ENCODE data around the gene FREM1. TPM values are rescaled to one million over a fixed set of nuclear protein-coding genes. Genes with fewer than 3 reads are reported as not detected.

FREM1 gene
- total RNA-seq, 1 donor from 2014 or later = not detected

- intact Hi-C loops (cut with micrococcal nuclease) = no loop called here
Measured at GRCh38 chr9:14913366-14913765, 3.1 kb upstream of the FREM1 start.

DNA sequence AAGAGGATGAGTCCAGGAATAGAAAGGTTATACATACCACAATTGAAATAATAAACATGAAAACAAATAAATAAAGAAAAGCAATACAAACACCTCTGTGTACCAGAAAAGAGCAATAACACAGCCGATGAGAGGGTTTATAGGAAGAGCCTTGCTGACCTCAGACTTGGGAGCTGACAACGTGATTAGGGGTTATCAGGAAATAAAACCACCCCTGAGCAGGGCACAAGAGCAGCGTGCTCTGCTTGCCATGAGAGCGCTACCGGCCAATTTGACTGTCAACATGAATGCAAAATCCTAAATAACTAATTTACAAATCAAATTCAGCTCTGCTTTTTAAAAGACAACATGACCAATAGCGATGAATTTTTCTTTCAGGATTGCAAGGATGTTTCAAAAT lies 2.6 kb upstream of the FREM1 start:
- intact Hi-C loops (cut with micrococcal nuclease) = no loop called here

GRCh38 chr9:14911046-14911445 lies 818 bp upstream of the FREM1 start:
- intact Hi-C loops (cut with micrococcal nuclease) = no loop called here

DNA sequence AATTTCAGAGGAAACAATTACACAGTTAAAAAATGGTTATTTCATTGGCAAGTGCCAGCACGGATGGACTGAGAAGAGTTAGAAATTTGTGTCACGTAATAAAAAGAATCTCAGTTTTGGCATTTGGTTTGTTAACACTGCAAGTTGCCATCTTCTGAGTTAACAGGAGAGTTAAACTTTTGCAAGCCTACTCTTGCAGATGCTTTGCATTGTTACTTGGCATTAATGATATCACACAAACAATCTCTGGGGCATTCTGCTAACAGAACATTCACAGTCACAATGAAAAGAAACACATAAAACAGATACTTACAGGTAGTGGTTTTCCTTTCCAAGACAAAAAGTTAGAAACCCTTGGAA lies 647 bp downstream of the FREM1 start:
- intact Hi-C loops (cut with micrococcal nuclease) = no loop called here

DNA sequence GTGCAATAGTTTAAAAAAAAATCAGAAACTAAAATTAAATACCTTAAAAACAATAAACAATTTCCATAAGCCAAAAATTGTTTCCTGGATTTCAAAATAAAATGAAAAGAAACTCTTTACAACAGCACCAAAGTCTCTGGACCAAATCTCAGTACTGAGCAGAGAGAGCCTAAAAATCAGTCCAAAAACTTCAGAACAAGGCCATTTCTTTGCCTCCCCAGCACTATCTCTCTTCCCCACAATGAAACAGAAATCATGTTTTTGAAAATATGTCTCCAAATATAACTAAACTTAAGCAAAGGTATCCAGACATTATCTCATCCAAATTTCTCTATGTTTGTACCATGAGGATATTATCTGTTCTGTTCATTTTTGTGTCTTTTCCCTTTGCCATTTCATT lies 1.0 kb downstream of the FREM1 start:
- intact Hi-C loops (cut with micrococcal nuclease) = no loop called here

DNA sequence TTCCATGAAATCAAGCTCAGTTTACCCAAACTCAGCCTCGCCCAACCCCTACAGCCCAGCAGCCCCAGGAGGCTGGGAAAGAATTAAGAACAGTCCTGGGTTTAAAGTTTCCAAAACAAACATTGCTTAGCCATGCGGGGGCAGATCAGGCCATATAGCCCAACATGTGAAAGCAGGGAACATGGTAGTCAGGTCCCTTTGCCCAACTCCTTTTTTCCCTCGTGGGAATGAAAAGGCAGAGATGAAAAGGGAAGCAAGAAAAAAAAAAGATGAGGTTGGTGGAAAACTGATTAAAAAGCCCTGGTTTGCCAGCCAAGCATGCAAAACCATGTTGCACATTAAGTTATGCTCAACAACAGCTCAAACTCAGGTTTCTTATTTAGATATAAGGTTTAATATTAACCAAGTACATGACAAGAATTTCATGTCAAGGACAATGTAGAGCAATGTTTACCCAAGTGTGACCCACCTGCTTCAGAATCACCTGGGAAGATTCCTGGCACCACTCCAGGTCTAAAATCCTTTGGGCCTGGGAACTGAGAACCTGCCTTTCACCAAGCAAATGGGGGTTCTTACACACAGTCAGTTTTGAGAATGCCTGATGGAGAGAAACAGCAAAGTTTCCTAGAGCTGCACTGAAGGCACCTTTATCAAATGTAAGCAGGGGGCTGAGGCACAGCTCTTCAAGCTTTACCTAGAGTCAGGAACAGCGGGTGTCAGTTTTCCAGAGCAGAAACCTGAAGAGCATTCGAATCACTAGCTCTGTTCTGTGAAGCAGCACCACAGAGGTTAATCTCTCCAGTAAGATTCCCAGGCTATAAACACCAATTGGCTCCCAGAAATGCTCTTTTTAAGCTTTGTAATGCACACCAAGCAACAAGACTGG lies 1.7 kb downstream of the FREM1 start:
- intact Hi-C loops (cut with micrococcal nuclease) = no loop called here

DNA sequence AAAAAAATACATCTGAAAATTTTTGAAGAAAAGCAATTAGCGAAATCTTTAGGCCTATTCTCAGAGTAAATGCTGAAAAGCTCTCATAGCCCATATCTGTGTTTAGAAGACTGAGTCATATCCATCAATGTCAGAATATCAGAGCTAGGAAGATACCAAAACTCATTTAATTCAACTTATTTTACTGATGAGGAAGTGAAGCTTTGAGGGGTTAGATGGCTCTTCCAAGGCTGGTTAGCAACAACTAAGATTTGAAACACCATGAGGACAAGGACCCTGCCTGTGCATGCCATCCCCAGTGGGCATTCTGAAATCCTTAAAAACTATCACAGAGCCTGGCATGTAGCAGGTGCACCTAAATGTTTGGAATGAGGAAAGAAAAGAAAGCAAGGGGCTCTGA lies 2.5 kb downstream of the FREM1 start:
- intact Hi-C loops (cut with micrococcal nuclease) = no loop called here

DNA sequence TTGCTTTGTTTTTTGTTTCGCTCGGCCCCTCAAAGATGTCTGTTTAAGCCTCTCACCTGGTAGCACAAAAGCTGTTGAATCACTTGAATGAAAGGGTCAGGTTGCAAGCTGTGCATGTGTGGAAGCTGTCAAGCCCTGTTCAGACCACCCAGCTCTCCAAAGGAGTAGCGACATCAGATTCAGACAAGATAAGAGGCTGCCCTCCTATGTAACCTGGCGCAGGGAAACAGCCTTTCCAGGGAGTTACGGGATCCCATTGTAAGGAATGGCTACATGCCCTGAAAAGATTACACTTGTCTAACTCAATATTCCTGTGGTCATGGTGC lies 2.9 kb downstream of the FREM1 start:
- intact Hi-C loops (cut with micrococcal nuclease) = no loop called here

DNA sequence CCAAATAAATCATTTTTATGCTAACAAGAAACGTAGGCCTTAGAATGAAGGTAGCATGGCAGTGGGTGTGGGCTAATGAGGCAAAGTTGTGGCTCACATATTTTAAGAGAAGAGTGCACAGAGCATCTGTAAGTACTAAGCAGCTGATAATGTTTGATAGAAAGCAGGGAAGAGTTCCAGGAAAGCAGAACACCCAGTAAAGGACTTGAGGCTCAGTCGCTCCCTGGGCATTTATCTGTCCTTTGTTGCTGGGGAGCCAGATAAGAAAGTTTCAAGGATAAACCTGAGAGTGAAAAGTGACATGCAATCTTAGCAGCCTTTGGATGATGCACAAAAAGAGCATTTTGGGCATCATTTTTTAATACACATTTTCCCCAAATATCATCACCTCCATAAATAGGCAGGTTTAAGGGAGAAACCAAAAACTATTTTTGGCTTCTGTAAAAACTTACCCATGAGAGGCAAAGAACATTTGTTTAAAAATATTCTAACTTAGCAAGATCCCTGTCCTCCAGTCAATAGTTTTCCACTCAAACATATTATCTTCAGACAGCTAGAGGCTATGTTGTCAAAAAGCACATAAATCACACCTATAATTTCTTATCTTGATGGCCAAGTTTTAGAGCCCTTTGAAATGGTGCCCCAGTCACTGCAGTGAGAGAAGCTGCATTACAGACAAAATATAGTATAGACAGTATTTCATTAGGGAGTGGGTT lies 3.4 kb downstream of the FREM1 start:
- intact Hi-C loops (cut with micrococcal nuclease) = no loop called here

- intact Hi-C loops (cut with micrococcal nuclease) = no loop called here
Measured at GRCh38 chr9:14906000-14906399, 4.2 kb downstream of the FREM1 start.

- intact Hi-C loops (cut with micrococcal nuclease) = no loop called here
Measured at GRCh38 chr9:14903040-14903439, 7.2 kb downstream of the FREM1 start.

DNA sequence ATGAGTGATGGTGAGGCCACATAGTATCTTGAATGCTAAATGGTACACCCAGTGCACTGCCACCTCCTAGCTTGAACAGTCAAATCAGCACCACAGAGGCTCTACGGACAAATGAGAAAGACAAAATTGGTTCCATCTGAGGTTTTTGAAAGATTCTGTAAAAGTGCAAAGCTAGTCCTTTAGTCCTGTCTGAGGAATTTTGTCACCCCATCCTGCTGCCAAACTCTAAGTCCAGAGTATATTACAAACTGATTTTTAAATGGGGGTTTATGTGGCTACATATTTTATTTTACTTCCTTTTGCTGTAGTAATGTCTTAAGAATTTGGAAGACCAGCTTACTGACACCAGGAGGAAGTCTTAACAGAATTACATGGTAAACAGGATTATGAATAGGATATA lies 7.7 kb downstream of the FREM1 start:
- intact Hi-C loops (cut with micrococcal nuclease) = no loop called here

GRCh38 chr9:14899815-14900193 lies 10.4 kb downstream of the FREM1 start:
- intact Hi-C loops (cut with micrococcal nuclease) = no loop called here

GRCh38 chr9:14899042-14899814 lies 11.0 kb downstream of the FREM1 start:
- intact Hi-C loops (cut with micrococcal nuclease) = no loop called here

DNA sequence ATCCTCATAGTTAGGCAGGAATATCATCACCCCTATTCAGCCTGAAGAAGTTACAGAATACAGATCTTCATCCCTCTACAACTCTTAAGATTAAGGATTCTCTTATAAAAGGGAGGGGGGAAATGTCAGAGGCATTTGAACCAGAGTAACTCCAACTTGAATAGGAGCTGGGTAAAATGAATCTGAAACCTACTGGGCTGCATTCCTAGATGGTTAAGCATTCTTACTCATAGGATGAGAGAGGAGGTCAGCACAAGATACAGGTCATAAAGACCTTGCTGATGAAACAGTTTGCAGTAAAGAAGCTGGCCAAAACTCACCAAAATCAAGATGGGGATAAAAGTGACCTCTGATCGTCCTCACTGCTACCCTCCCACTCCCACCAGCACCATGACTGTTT lies 14.4 kb downstream of the FREM1 start:
- intact Hi-C loops (cut with micrococcal nuclease) = no loop called here

DNA sequence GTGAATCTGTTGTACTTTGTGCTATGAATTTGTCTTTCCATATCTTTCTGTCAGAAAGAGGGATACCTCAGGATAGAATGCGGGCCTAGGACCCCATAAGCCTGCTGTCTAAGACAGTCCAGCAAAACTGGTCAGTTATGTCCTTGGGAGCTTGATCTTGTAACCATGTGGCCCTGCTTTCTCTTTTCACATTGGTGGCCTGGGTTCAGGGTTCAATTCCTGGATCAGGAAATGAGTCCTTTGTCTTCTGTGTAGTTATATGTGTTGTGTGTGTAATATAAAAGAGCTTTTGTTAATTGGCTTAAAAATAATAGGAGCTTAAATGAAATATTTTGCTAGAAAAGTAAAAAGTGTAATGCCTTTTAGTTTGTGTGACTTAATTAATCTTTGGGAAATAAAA lies 16.9 kb downstream of the FREM1 start:
- intact Hi-C loops (cut with micrococcal nuclease) = no loop called here

DNA sequence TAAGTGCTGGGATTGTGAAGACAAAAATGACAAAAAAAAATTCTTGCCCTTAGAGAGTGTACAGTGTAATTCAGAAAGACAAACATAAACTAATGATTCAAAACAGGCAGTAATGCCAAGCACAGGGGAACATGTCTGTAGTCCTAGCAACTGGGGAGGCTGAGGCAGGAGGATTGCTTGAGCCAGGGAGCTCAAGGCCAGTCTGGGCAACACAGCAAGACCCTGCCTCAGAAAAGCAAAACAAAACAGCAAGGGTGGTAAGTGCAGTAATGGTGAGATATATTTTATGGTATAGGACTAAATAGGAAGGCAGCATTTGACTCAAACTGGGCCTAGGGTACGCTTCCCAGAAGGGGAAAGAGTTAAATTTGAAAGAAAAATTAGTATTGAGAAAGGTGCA lies 18.9 kb downstream of the FREM1 start:
- intact Hi-C loops (cut with micrococcal nuclease) = no loop called here

DNA sequence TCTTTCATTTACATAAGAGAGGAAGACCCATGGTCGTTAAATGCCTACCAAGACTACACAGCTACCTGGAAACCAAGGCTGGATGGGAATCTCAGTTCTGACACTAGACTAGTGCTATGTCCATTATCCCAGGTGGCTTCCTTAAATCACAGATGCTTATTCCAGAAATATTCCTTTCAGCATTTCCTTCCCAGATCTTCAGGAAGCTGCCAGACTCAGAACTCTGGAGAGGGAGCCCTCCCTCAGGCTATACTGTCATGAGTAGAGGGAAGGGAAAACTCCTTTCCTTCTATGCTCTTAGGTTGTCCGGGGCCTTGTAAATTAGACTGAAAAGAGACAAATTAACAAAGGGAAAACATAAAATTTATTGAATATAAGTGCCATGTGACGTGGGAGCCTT lies 20.8 kb downstream of the FREM1 start:
- intact Hi-C loops (cut with micrococcal nuclease) = no loop called here

DNA sequence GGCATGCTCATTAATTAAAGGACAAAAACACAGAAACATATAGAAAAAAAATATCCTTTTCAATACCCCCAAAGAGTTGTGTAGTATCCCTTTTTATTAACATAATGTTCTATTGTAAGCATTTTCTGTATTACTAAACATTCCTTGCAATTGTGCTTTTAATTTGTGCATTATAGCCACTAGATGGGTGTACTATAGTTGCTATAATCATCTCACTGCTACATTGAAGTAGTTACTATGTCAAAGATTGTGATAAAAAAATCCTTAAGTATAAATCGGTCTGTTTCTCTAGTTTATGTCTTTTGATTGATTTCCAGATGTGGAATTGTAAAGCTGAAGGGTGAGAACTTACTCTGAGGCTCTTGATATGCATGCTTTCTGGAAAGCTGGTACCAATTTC lies 21.4 kb downstream of the FREM1 start:
- intact Hi-C loops (cut with micrococcal nuclease) = no loop called here

DNA sequence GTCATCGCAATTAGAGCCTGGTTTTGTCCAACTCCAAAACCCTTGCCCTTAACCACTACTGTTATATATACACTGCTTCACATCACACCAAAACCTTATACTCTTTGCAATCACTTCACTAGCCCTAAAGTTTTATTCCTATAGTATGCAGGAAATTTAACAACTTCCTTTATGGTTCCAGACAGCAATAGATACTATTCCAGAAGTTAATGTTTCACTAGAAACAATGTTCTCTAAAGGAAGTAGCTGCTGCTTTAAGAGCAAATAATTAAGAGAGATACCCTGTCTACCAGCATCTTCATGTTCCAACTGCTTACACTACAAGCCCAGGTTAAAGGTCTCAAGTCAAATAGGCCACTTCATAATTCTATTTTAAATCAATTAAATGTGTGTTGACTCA lies 22.0 kb downstream of the FREM1 start:
- intact Hi-C loops (cut with micrococcal nuclease) = no loop called here

DNA sequence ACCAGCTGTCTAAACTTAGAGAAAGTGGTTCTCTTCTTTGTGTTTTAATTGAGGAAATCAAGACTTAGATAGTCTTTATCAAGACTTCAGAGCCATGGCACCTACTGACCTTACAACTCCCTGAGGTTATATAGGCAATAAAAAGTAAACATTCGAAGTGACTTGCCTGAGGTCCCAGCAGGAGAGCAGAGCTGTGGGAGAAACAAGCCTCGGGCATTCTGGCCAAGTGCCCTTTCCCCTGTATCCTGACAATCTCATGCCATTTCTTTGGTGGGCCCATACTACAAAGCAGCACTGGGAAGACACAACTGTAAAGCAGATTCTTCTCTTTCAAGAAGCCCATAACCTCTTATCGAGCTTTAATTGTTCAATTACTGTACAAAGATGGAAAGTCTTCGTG lies 23.1 kb downstream of the FREM1 start:
- intact Hi-C loops (cut with micrococcal nuclease) = no loop called here

DNA sequence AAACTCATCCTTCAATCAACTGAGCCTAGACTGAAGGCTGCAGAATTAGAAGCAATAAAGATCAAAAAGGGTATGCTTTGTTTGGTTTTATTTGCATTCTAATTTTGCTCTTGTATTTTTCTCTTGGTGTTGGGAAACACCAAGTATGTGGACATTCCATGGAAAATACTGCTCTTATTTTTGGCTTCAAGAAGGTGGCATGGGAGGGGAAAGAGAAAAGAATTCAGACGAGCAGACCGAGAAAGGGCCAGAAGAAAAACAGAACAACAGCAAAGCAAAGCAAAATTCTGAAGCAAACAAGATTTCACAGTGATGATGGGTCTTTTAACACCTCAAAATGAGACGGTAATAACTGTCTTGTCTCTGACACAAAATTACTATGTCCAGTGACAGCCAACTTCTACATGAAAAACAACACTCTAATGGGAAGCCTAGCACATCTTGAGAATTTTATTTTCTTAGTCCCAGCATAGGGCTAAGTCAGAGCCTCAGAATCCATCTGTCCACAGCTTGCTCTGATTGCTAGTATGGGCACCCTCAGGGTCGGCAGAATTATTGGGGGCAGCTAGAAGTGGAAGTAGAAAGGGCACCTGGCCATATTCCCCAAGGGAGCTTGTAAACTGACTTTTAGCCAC lies 26.8 kb downstream of the FREM1 start:
- intact Hi-C loops (cut with micrococcal nuclease) = no loop called here
